KBM-7 (cell line): ENCODE data around the gene PDE1C.

Source experiments
- DNase-seq: peaks from one replicate; pipeline ENCODE4 v3.0.0-alpha.2; 2015
- in situ Hi-C: fragments of 300-500 bp; cut with MboI; formaldehyde crosslinking; loops from 2 replicates; pipeline ENCODE4 v1.14.3; 2020; ENCODE audit warnings: low sequenced_read_pairs, low pct_unique_long_range_greater_than_20kb, mixed read lengths

PDE1C gene

DNA sequence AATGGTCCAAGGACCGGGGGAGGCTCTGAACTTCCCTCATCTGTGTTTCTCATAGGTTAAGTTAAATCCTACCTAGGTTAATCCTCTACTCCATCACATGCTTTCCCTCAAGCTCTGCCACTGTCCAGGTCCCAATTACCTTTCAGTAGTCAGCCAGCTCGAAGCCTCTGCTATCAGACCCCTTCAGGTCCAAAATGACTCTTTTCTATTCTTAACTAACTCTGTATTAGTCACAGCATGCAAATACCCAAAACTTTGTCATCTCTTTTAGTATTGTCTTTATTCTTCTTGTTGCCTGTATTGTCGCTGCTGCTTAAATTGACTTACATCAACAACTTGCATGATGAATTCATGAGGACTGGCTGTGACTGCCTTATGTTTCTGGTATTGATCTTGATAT is 367.9 kb downstream of the PDE1C start:
- in situ Hi-C loops: no loop called here
- no peak for DNase-seq
